GM18870 (cell line): ENCODE data around the gene LEFTY1.
A peak's percentile ranks its signal among the peaks of the same experiment; 100 is the strongest.

ENCODE experiments used
- ATAC-seq: cut with Tn5 transposase; IDR thresholded peaks from one replicate; pipeline ENCODE4 v1.9.1; 2021; ENCODE audit warnings: moderate library complexity; ENCODE audit not compliant: unreplicated experiment

Gene LEFTY1

GRCh38 chr1:225917101-225917500 lies 28.2 kb upstream of the LEFTY1 start:
- ATAC-seq: no peak

GRCh38 chr1:225915538-225915991 lies 26.6 kb upstream of the LEFTY1 start:
- no peak for ATAC-seq

GRCh38 chr1:225914947-225915346 lies 26.0 kb upstream of the LEFTY1 start:
- no peak for ATAC-seq

GRCh38 chr1:225914391-225914790 lies 25.4 kb upstream of the LEFTY1 start:
- no peak for ATAC-seq

GRCh38 chr1:225911191-225912130 lies 22.5 kb upstream of the LEFTY1 start:
- no peak for ATAC-seq

- no peak for ATAC-seq
Measured at GRCh38 chr1:225909477-225909876, 20.5 kb upstream of the LEFTY1 start.

- ATAC-seq: no peak
Measured at GRCh38 chr1:225908773-225909172, 19.8 kb upstream of the LEFTY1 start.

GRCh38 chr1:225908013-225908640 lies 19.2 kb upstream of the LEFTY1 start:
- no peak for ATAC-seq

GRCh38 chr1:225907341-225907740 lies 18.4 kb upstream of the LEFTY1 start:
- no peak for ATAC-seq

- no peak for ATAC-seq
Measured at GRCh38 chr1:225906467-225906866, 17.5 kb upstream of the LEFTY1 start.

- no peak for ATAC-seq
Measured at GRCh38 chr1:225903623-225904022, 14.7 kb upstream of the LEFTY1 start.

GRCh38 chr1:225899044-225899925 lies 10.3 kb upstream of the LEFTY1 start:
- ATAC-seq: no peak

- ATAC-seq: no peak
Measured at GRCh38 chr1:225897595-225898514, 8.9 kb upstream of the LEFTY1 start.

GRCh38 chr1:225896937-225897549 lies 8.1 kb upstream of the LEFTY1 start:
- ATAC-seq: peak; percentile 100

- no peak for ATAC-seq
Measured at GRCh38 chr1:225896494-225896893, 7.5 kb upstream of the LEFTY1 start.

- ATAC-seq: no peak
Measured at GRCh38 chr1:225892307-225892706, 3.4 kb upstream of the LEFTY1 start.

GRCh38 chr1:225891229-225891972 lies 2.5 kb upstream of the LEFTY1 start:
- ATAC-seq: no peak

GRCh38 chr1:225890346-225891228 lies 1.6 kb upstream of the LEFTY1 start:
- ATAC-seq: no peak
